GM12873 (cell line): ENCODE measurements around the gene TEX22.

ENCODE experiments used
- TF ChIP-seq, protein P1 (sequence below): IDR thresholded peaks from 2 replicates; pipeline ENCODE4 v1.5.1; 2012; ENCODE audit warnings: low read depth, mild to moderate bottlenecking, moderate library complexity, low read length, control low read depth; ENCODE audit not compliant: insufficient read depth; ENCODE audit errors: missing control alignments

Gene TEX22

DNA sequence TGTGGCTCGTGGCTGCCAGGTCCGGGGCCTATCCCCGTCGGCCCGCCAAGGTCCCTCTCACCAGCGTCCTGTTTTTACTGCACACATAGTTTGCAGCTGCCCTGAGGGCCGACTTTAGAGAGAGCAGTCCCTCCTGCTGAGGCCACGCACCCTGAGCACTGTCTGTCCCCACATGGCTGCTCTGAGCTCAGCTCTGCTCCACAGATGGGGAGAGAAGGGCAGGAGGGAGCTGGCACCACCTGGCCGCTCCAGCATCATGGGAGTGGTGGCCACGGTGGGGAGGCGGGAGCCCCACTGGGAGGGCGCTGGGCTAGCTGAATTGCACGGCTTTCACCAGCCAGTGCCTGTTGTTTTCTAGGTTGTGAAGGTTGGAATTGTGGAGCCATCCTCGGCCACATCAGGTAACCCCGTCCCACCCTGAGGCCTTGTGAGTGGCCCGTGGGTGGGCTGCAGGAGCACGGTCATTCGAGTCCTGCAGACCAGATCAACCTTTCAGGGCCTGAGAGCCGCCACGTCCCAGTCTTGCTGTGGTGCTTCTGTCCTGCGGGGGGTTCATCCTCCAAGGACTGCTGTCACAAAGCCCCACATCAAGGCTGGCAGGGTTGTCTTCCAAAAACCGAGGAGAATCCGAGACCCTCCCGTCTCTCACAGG is 7.4 kb upstream of the TEX22 start:
- TF ChIP-seq, protein P1, sequence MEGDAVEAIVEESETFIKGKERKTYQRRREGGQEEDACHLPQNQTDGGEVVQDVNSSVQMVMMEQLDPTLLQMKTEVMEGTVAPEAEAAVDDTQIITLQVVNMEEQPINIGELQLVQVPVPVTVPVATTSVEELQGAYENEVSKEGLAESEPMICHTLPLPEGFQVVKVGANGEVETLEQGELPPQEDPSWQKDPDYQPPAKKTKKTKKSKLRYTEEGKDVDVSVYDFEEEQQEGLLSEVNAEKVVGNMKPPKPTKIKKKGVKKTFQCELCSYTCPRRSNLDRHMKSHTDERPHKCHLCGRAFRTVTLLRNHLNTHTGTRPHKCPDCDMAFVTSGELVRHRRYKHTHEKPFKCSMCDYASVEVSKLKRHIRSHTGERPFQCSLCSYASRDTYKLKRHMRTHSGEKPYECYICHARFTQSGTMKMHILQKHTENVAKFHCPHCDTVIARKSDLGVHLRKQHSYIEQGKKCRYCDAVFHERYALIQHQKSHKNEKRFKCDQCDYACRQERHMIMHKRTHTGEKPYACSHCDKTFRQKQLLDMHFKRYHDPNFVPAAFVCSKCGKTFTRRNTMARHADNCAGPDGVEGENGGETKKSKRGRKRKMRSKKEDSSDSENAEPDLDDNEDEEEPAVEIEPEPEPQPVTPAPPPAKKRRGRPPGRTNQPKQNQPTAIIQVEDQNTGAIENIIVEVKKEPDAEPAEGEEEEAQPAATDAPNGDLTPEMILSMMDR = no peak

DNA sequence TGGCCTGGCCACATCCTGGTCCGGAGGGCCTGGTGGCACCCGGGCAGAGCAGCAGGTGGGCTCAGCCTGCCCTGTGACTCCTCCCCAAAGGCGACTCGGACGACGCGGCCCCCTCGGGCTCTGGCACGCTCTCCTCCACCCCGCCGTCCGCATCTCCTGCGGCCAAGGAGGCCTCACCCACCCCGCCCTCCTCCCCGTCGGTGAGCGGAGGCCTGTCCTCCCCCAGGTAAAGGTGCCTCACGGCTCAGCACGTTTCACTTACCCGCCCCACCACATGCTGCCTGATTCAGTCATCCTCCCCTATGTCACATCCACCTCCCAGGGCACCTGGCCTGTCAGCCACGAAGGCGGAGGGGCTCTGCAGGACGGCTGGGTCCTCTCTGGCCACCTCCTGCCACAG is 6.8 kb upstream of the TEX22 start:
- TF ChIP-seq, protein P1 = no peak

DNA sequence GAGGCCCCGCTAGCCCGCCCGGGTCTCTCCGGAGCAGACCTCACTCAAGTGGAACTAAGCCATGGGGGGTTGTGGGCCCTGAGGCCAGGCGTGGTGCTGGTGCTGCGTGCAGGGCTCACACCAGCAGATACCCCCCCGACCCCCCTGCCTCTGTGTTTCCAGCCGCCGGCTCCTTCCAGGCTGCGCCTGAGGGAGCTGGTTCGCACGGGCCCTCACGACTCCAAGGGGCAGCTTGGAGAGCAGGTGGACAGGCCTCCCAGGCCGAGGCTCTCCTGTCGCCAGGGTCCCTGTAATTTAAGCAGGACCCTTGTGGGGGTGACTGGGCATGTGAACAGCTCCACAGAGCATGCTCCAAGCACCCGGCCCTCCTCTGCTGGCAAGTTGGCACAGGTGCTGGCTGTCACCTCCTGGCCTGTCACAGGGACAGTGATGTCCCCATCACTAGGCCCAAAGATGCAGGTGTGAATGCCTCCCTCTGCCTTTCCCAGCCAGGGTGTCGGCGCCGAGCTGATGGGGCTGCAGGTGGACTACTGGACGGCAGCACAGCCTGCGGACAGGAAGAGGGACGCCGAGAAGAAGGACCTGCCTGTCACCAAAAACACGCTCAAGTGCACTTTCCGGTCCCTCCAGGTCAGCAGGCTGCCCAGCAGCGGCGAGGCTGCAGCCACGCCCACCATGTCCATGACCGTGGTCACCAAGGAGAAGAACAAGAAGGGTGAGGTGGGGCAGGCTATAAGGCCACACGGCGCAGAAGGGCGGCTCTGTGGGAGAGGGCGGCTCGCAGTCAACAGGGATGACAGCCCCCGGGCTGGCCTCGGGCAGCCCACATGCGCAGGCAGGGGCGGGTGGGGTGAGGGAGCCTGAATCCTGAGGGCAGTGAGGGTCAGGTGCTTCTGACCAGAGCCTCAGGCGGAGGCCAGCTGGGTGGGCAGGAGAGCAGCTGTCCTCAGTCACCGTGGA is 5.9 kb upstream of the TEX22 start:
- TF ChIP-seq, protein P1 = no peak

DNA sequence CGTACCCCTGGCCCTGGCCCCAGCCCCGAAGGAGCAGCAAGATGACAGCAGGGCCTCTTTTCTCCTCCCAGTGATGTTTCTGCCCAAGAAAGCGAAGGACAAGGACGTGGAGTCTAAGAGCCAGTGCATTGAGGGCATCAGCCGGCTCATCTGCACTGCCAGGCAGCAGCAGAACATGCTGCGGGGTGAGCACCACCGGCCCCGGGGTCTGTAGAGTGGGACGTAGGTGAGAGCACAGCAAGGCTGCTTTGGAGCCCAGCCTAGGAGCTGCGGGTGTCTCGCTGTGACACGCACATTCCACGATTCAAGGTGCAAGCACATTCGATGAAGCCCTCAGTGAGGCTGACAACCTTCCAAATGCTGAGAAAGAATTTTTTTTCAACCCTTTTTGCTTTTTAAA is 5.2 kb upstream of the TEX22 start:
- TF ChIP-seq, protein P1 = no peak

DNA sequence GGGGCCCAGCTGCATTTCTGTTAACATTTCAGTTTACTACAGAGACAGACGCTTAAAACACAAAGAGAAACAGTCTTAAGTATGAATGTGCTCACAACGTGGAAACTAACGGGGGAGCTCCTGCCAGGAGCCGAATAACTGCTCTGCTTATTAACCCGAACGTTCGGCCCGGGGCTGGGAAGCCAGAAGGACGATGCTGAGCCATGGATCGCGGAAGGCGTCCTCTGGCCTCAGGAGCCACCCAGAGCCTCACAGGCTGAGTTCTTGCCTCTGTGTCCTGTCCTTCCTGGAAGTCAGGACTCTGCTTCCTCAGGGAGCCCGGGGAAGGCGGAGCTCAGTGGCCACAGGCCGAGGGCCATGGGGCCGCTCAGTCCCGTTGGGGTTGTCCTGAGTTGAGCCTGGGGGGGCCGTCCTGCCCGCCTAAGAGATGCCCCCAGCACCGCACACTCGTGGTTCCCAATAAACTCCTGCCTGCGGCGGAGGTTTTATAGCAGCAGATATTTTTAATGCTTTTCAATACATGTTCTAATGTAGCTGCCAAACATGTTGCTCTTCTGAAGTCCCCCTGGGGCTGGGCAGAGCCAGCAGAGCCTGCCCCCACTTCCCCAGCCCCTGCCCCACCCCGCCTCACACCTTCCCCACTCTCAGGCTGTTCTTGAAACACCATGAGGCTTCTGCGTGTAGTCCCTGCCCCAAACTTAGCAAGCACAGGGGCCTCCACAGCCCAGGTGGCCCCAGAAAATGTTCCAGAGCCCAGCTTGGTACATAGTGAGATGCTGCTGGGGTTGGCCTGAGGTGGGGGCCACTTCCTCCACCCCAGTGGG is 3.4 kb upstream of the TEX22 start:
- TF ChIP-seq, protein P1 = no peak

DNA sequence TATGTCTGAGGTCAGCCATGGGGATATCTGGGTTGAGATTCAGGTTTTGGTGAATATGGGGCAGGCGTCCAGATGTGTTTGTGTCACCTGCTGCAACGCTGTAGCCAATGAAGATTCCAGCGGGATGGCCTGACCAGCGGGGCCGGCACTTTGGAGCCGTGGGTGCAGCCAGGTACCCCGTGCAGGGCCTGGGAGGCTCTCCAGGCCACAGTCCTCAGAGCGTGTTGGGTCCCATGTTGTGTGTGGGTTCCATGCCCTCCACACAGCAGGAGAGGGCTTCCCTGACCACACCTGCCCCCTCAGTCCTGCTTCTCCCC is 2.8 kb upstream of the TEX22 start:
- TF ChIP-seq, protein P1 = no peak
